Measurements from ENCODE around the gene CSF1R.
"Not testable (repeated sequence)": the region's sequence is repeated elsewhere in the genome, so short reads cannot be mapped to it uniquely, and the experiment has no call there.

Gene CSF1R

GRCh38 chr5:150054569-150054968, 31.8 kb downstream of the CSF1R start:
- no peak for DNase-seq

- DNase-seq = no peak
These were observed 32.5 kb downstream of the CSF1R start for GRCh38 chr5:150053713-150054392.

- no peak for DNase-seq
These were observed 33.2 kb downstream of the CSF1R start for GRCh38 chr5:150052956-150053712.

GRCh38 chr5:150052226-150052955, 34.0 kb downstream of the CSF1R start:
- no peak for DNase-seq

GRCh38 chr5:150051657-150052195, 34.6 kb downstream of the CSF1R start:
- no peak for DNase-seq

GRCh38 chr5:150050172-150050811, 36.1 kb downstream of the CSF1R start:
- DNase-seq = not testable (repeated sequence)

- DNase-seq = no peak
These were observed 40.3 kb downstream of the CSF1R start for GRCh38 chr5:150046031-150046430.

- no peak for DNase-seq
These were observed 40.8 kb downstream of the CSF1R start for GRCh38 chr5:150045549-150045948.

- no peak for DNase-seq
These were observed 41.6 kb downstream of the CSF1R start for GRCh38 chr5:150044712-150045111.

- no peak for DNase-seq
These were observed 42.0 kb downstream of the CSF1R start for GRCh38 chr5:150044329-150044681.

- no peak for DNase-seq
These were observed 42.6 kb downstream of the CSF1R start for GRCh38 chr5:150043657-150044328.

GRCh38 chr5:150042459-150042858, 43.9 kb downstream of the CSF1R start:
- DNase-seq = no peak

- no peak for DNase-seq
These were observed 47.8 kb downstream of the CSF1R start for GRCh38 chr5:150038547-150038946.

- DNase-seq = no peak
These were observed 49.8 kb downstream of the CSF1R start for GRCh38 chr5:150036513-150036912.

GRCh38 chr5:150035139-150035895, 51.0 kb downstream of the CSF1R start:
- no peak for DNase-seq

- DNase-seq = no peak
These were observed 51.7 kb downstream of the CSF1R start for GRCh38 chr5:150034662-150035061.

GRCh38 chr5:150033334-150033733, 53.0 kb downstream of the CSF1R start:
- no peak for DNase-seq

GRCh38 chr5:150028047-150028446, 58.3 kb downstream of the CSF1R start:
- not testable (repeated sequence) for DNase-seq

- DNase-seq = no peak
These were observed 59.6 kb downstream of the CSF1R start for GRCh38 chr5:150026682-150027172.

GRCh38 chr5:150024346-150024984, 61.9 kb downstream of the CSF1R start:
- no peak for DNase-seq

GRCh38 chr5:150023136-150023535, 63.2 kb downstream of the CSF1R start:
- no peak for DNase-seq

All from NCI-H526 treated with DMSO at 0.1 percent for 48 hours (cell line).